HG03175 (cell line): ENCODE measurements around the gene PTX3.

Source experiments
- ATAC-seq: cut with Tn5 transposase; IDR thresholded peaks from one replicate; pipeline ENCODE4 v1.9.1; 2021; ENCODE audit warnings: mild to moderate bottlenecking, moderate library complexity; ENCODE audit not compliant: unreplicated experiment

PTX3 gene

GRCh38 chr3:157471064-157471463 lies 34.4 kb downstream of the PTX3 start:
- no peak for ATAC-seq

GRCh38 chr3:157472648-157473047 lies 36.0 kb downstream of the PTX3 start:
- ATAC-seq = no peak

GRCh38 chr3:157475921-157476414 lies 39.3 kb downstream of the PTX3 start:
- no peak for ATAC-seq

DNA sequence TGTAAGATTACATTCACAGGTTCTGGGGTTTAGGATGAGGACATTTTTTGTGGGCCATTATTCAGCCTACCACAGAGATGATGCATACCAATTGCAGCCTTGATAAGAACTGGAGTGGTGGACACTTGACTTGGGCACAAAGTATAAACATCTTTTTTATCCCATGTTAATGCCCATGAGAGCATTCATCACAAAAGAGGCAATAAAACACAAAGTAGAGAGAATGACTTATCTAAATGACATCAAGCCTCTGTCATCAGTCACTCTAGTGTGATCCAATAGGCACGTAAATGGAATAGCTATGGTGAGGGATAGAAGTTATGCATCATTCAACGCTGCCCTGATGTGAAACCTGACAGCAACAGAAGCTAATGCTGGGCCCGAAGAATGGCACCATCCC lies 40.8 kb downstream of the PTX3 start:
- ATAC-seq = no peak

GRCh38 chr3:157479464-157480243 lies 43.0 kb downstream of the PTX3 start:
- no peak for ATAC-seq

DNA sequence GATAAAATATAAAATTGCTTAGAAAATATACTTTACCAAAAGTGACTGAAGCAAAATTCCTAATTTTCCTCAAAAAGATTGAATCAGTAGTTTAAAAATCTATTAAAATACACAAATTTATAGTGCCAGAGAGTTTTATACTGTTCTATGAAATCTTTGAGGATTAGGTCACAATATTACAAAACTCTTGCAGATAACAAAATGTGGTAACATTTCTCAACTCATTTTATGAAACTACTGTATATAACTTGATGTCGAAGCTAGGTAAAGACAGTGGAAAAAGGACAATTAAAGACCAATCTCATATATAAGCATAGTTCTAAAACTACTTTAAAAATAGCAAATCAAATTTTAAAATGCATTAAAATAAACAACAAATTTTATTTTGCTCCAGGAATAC lies 50.7 kb downstream of the PTX3 start:
- ATAC-seq = no peak

GRCh38 chr3:157488144-157488543 lies 51.5 kb downstream of the PTX3 start:
- no peak for ATAC-seq

- no peak for ATAC-seq
These were observed 54.5 kb downstream of the PTX3 start for GRCh38 chr3:157491136-157491535.
